ENCODE measurements around the gene DGKG.

DNA sequence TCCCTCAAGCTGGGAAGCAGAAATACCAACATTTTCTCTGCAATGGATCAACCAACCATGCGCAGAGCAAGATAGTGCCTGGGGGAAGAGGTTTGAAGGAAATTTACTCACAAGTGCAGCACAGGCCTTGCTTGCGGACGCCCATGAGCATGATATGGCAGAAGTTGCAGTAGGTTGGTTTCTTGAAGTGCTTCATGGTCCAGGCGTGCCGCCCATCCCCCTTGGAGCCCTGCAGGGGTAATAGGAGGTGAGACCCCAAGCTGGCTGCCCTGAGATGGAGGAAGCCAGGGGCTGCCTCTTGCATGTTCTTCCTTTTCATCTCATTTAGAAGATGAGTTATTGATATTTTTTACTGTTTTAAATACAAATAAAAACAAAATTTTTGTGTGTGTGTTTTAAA, 86.6 kb downstream of the DGKG start:
- TF ChIP-seq, protein P1, sequence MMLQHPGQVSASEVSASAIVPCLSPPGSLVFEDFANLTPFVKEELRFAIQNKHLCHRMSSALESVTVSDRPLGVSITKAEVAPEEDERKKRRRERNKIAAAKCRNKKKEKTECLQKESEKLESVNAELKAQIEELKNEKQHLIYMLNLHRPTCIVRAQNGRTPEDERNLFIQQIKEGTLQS (IDR thresholded peaks at IDR 0.05; ENCODE audit: insufficient read depth, low read depth, low read length) = no peak
- TF ChIP-seq POLR2AphosphoS5 (IDR thresholded peaks at IDR 0.05; ENCODE audit: low read depth, low read length) (no peak), EGR1 (IDR thresholded peaks at IDR 0.05; ENCODE audit: borderline replicate concordance, low read depth, low read length) (no peak), SIN3A (conservative IDR thresholded peaks at IDR 0.05 in 1 of 2, IDR thresholded peaks at IDR 0.05 in 1 of 2; ENCODE audit: low read depth in 1 of 2, low read length in 2 of 2) (no peak), BACH1 (IDR thresholded peaks at IDR 0.05; ENCODE audit: low read length) (no peak), CBX8 (IDR thresholded peaks at IDR 0.05; ENCODE audit: borderline replicate concordance, low read depth, low read length) (no peak), MAFK (IDR thresholded peaks at IDR 0.05; ENCODE audit: low read depth, low read length) (no peak), EZH2 (IDR thresholded peaks at IDR 0.05; ENCODE audit: low read depth, low read length, severe bottlenecking) (no peak)
- TF ChIP-seq, protein P2, sequence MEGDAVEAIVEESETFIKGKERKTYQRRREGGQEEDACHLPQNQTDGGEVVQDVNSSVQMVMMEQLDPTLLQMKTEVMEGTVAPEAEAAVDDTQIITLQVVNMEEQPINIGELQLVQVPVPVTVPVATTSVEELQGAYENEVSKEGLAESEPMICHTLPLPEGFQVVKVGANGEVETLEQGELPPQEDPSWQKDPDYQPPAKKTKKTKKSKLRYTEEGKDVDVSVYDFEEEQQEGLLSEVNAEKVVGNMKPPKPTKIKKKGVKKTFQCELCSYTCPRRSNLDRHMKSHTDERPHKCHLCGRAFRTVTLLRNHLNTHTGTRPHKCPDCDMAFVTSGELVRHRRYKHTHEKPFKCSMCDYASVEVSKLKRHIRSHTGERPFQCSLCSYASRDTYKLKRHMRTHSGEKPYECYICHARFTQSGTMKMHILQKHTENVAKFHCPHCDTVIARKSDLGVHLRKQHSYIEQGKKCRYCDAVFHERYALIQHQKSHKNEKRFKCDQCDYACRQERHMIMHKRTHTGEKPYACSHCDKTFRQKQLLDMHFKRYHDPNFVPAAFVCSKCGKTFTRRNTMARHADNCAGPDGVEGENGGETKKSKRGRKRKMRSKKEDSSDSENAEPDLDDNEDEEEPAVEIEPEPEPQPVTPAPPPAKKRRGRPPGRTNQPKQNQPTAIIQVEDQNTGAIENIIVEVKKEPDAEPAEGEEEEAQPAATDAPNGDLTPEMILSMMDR (IDR thresholded peaks at IDR 0.05; ENCODE audit: control extremely low read depth in 1 of 3, insufficient read depth in 1 of 3, low read depth in 1 of 3, low read length in 3 of 3) = no peak
- TF ChIP-seq, protein P3, sequence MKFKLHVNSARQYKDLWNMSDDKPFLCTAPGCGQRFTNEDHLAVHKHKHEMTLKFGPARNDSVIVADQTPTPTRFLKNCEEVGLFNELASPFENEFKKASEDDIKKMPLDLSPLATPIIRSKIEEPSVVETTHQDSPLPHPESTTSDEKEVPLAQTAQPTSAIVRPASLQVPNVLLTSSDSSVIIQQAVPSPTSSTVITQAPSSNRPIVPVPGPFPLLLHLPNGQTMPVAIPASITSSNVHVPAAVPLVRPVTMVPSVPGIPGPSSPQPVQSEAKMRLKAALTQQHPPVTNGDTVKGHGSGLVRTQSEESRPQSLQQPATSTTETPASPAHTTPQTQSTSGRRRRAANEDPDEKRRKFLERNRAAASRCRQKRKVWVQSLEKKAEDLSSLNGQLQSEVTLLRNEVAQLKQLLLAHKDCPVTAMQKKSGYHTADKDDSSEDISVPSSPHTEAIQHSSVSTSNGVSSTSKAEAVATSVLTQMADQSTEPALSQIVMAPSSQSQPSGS (IDR thresholded peaks at IDR 0.05; ENCODE audit: low read length) = no peak
